ENCODE results near the gene SYNE1.

- TF ChIP-seq CTCF (IDR thresholded peaks at IDR 0.05; ENCODE audit: insufficient read depth, low read length): no peak
- no peak for TF ChIP-seq SPI1 (IDR thresholded peaks at IDR 0.05; ENCODE audit: borderline replicate concordance, low read depth)
These were observed 45.0 kb upstream of the SYNE1 start for GRCh38 chr6:152682141-152682540.

Measured in HL-60 (cell line).